Esophagus mucosa (tissue), 1 donor: ENCODE measurements around the gene ABLIM1. TPM values are rescaled to one million over a fixed set of nuclear protein-coding genes. Genes with fewer than 3 reads are reported as not detected.

Source experiments
- ATAC-seq: fragments of 200-7000 bp; cut with Tn5 transposase; one replicate; pipeline ENCODE4 v1.9.1; 2020
- total RNA-seq: library from RNA; stranded (reverse); gene quantifications from one replicate; pipeline ENCODE4 v1.2.4, GENCODE V29; 2023
- donor health status: DM: yes; HTN: yes; CAD: no.

The ABLIM1 gene
- total RNA-seq, 1 donor from 2014 or later = 304 TPM

DNA sequence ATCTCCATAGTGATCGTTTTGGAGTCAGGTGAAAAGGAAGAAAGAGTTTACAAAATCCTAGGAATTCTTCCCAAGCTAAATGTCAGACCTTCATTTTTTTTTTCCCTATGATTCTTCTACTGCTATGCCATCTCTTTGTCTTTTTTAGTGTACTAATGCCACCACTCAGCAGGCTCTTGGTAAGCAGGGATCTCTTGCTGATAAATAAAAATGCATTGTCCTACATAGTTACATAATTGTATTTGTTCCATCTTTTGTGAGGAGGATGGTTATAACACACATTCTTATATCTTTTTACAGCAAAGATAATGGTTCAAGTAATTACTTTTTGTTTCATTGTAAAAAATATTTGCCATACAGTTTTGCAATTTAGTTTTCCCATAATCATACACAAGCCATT, 217.0 kb downstream of the ABLIM1 start:
- no peak for ATAC-seq

GRCh38 chr10:114437473-114438292, 220.4 kb downstream of the ABLIM1 start:
- no peak for ATAC-seq

DNA sequence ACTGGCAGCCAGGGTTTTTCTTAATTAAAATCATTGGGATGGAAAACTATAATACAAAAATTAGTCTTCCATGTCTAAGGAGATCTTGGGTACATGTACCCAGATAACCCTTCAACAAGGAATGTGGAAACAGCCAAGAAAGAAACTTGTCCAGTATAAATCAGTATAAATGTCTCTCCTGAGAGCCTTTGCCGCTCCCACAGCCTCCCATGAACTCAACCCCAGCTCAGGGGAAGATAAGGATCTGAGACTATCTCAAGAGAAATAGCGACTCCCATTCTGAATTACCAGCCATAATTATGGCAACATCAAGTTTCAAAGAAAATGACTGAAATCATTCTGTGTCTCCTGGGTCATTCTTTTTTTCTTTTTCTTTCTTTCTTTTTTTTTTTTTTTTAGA, 221.1 kb downstream of the ABLIM1 start:
- ATAC-seq = no peak

DNA sequence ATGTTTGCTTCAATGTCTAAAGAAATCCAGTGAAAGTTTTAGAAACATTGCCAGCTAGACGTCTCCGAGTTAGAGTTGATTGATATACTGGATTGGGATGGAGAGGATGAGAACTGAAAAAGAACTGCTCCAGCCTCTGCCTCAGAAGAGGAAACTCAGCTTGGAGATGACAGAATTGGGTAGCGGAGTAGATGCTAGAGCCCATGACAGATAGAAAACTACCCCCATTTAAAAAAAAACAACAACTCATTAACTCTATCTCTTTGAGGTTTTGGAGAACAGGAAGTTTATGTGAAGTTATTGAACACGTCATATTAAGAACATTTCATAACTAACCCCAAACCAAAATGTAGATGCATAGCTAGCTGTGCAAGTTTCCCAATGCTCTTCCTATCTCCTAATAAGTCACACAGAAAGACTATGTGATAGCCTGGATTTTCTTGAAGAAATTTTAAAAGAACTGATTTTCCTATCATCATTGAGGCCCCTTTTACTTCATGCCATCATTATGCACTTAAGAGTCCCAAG, 225.4 kb downstream of the ABLIM1 start:
- ATAC-seq = no peak

GRCh38 chr10:114431414-114432135, 226.5 kb downstream of the ABLIM1 start:
- ATAC-seq = no peak

DNA sequence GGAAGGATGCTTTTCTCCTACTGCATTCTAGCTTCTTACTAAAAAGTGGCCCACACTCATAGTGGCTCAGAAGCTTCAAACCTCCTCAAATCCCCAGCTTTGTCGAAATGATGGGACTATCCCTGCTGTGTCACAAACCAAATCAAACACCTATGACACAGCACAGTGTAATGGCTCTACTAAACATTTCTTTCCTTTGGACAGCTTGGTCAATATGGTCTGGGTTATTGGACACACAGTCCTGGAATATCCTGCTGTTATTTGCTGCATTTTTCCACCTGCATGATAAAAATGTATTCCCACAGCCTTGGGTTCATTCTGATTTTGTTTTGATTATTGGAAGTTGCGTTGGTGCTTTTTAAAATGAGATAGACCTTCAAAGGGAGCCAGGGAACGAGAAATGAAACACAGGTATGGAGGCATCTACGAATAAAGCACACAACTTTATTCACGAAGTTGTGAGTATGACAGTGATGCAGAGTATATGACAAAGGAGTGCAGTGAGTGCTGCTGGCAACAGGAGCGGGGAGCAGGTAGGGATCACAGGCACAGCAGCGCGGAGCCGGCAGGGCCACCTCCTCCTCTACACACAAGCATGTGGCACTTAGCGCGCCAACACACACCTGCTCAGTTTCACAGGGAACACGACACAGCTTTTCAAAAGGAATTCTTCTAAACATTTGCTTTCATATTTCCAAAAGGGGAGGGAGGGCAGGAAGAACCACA, 227.2 kb downstream of the ABLIM1 start:
- ATAC-seq = no peak

- no peak for ATAC-seq
Observed at GRCh38 chr10:114429581-114430335, 228.3 kb downstream of the ABLIM1 start.

DNA sequence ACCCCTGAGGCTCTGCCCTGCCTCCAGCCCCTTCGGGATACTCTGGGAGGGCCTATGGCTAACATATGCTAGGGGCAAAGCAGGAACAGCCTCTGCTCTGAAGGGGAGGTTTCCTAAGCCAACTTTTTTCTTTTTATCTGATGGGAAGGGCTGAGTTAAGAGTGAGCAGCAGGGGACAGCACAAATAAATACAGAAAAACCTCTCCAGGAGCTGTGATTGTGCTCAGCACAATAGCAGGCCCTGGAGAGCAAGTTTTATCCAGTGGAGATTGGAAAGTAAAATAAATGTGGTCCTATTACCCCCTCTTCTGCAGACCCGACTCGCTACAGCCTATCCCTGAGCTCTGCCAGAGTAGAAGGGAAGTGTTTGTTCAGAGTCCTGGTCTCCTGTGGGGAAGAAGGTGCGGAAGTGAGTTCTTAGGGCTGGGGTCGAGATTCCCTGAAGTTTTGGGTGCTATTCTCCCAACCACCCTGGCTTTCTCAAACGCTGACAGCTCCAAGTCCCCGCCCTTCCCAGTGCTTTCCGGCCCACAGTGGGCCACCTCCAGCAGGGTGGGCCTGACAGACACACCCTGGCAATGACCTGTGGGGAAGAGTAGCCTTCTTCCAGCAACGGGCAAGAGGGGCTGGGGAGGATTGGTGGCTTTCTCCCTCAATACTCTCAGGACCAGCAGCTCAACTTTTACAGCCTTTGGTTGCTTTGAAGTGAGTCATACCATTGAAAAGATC, 230.8 kb downstream of the ABLIM1 start:
- ATAC-seq = peak; percentile 4

GRCh38 chr10:114426476-114426875, 231.6 kb downstream of the ABLIM1 start:
- no peak for ATAC-seq

GRCh38 chr10:114420811-114421485, 237.1 kb downstream of the ABLIM1 start:
- no peak for ATAC-seq

DNA sequence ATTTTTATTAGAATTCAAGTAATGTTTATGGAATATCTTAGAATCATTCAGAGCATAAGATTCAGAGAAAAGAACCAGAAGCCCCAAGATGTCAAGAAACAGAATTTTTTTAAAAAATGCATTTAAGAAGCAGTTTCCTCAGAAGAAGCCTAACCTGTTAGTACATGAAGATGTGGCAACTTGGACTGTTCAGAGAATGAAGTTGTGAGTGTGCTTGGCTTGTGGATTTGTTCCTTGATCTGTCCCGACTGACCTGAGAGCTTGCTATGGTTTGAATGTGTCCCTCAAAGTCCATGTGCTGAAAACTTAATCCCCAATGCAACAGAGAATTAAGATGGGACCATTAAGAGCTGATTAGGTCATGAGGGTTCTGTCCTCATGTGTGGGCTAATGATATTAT, 240.0 kb downstream of the ABLIM1 start:
- ATAC-seq = peak; percentile 56

GRCh38 chr10:114412907-114413797, 244.9 kb downstream of the ABLIM1 start:
- peak; percentile 96 for ATAC-seq

DNA sequence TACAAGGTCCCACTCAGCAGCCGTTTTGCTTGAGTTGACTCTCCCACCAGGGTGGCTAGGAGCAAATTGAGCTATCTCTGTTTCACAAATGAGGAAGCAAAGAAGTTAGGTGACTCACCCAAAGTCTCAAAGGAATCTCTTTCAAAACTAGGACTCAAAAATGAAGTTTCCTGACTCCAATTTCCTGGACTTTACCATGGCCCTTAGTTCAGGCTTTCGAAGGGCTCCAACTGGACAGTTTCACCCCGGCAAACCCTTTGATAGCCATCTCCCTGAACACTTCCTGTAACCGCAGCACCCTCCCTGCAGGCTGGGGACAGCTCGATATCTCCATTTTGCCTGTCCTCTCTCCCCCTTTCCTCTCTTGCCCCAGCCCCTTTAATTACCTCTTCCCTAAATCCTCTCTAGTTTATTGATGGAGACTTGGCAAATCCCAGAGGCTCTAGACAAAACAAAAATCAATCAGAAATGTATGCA, 249.1 kb downstream of the ABLIM1 start:
- ATAC-seq = no peak

DNA sequence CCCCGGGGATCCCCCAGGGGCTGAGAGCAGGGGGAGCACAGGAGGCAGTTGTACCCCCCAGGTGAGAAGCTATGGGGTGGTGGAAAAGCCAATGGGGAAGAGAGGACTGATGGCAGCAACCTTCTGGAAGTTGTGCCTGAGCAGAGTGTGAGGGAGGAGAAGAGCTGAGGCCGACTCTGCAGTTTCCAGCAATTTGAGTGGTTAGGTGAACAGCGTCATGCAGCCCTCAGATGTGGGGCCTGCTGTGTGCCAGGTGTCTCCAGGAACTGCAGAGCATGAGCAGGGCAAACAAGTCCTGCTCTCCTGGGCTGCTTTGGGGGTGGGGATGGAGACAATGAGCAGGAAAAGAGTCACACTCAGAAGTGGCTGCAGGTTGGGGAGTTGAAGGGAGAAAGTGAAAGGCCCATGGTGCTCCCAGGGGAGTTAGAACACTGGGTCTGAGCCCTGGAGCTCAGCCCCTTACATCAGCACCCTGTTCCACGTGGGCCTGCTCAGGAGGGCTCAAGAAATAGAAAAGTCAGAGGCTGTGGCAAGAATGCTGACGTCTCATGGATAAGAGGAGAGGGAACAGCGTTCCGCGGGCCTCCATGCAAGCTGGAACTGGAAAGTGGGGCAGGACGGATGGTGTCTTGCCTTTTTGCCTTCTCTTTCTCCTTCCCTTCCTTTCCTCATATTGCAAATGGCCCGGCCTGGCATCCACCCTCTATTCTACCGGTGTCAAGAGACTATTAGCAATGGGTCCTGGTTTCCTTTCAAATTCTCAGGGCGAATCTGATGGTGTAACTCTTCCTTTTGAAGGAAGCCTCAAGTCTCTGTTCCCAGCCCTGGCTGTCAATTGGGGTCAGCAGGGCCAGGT, 249.7 kb downstream of the ABLIM1 start:
- no peak for ATAC-seq

GRCh38 chr10:114406455-114406854, 251.6 kb downstream of the ABLIM1 start:
- ATAC-seq = no peak

DNA sequence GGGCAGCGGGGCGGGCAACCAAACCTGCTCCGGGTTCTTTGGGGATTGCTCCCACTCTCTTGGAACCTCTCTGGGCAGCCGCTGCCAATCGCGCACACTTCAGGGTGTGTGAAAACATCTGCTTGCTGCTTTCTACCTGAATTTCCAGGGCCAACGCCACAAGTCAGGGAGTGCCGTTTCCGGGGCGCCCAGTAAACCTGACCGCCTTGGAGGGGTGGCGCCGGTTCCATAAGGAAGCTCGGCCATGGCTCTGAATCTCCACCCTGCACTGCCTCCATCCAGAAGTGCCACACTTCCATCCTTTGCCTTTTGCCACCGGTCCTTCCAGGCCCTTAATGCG, 253.1 kb downstream of the ABLIM1 start:
- ATAC-seq = peak; percentile 55

DNA sequence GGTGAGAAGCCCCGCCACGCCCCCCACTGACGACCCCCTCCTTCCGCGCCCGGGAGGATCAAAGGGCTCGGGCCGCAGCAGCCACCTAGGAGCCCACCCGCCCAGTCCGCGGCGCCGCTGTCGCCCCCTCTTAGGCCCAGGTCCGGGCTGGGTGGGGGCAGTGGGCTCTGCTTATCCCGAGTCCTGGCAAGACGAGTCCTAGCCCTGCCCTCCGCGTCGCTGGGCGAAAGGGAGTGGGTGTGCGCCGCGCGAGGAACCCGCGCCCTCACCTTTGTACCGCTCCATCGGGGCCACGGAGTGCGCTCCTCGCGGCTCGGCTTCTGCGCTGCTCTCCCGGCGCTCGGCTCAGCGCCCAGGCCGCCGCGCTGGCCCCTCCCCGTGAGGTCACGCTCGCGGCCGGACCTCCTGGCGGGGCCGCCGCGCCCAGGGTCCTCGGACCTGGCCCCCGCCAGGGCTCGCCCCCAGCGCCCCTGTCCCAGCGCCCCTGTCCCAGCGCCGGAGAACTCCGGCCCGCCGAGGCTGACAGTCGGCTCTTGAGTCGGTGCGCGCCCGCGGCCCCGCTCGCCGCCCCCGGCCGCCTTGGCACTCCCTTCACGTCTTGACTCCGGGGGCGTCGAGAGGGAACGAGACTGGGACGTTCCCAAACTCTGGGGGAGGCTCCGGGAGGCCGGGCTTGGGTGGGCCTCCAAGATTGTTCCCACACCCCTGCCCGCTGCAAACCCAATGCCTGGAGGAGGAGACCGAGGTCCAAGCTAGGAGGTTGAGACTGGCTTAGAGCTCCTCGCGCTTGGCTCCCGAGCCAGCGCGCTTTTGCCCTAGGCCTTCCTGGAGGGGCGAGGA, 253.7 kb downstream of the ABLIM1 start, which contains the start of gene AFAP1L2:
AFAP1L2 (minus strand) TSS at position 332 of the 840 bp plus-strand sequence; CDS start at position 285, 47 bp downstream.
- peak; percentile 85 for ATAC-seq
